Right lobe of liver (tissue), 4 donors: Measurements from ENCODE around the gene CCDC141.

Experiments
- POLR2A ChIP-seq: fragments of 450-650 bp; IDR thresholded peaks from one replicate; pipeline ENCODE4 v1.6.1; 2017; ENCODE audit warnings: antibody characterized with exemption, mild to moderate bottlenecking
- TF ChIP-seq, protein P1 (sequence below), 4 donors: fragments of 200-600 bp in 3 of 4; fragments of 450-650 bp in 1 of 4; IDR thresholded peaks; one replicate each; pipeline versions ENCODE4 v1.5.1 to v1.8.0; 2016 to 2022; ENCODE audit warnings: antibody characterized with exemption in 4 of 4, mild to moderate bottlenecking in 2 of 4
- donor health status: DM: no; HTN: no; CAD: no.
- donor health status: DM: no; HTN: no; CAD: no.
- donor health status: DM: no; HTN: yes; CAD: no.

DNA sequence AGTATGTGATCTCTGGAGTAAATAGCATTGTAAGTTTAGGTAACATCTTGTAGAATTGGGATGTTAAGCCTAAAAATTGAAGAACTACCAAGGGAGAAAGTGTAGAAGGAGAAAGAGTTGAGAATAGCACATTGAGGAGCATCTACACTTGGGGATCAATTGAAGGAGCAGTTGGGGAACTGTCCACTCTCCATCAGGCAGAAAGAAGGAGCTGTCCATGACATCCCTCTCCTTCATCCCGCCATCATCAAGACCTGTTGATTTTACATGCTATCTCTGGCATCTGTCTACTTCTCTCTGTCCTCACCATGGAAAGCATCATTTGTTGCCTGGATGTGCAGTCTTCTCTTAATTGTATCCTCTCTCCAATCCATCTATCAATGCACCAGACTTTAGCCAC is 87.8 kb downstream of the CCDC141 start:
- TF ChIP-seq, protein P1, sequence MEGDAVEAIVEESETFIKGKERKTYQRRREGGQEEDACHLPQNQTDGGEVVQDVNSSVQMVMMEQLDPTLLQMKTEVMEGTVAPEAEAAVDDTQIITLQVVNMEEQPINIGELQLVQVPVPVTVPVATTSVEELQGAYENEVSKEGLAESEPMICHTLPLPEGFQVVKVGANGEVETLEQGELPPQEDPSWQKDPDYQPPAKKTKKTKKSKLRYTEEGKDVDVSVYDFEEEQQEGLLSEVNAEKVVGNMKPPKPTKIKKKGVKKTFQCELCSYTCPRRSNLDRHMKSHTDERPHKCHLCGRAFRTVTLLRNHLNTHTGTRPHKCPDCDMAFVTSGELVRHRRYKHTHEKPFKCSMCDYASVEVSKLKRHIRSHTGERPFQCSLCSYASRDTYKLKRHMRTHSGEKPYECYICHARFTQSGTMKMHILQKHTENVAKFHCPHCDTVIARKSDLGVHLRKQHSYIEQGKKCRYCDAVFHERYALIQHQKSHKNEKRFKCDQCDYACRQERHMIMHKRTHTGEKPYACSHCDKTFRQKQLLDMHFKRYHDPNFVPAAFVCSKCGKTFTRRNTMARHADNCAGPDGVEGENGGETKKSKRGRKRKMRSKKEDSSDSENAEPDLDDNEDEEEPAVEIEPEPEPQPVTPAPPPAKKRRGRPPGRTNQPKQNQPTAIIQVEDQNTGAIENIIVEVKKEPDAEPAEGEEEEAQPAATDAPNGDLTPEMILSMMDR (IDR thresholded peaks at IDR 0.05): no peak
- no peak for TF ChIP-seq POLR2A
